BE2C (cell line): Measurements from ENCODE around the gene SPATA25.

Experiments
- DNase-seq: peaks from one replicate; pipeline ENCODE4 v3.0.0-alpha.2; 2020
- H3K27me3 ChIP-seq: fragments of 250-450 bp; sonication (Bioruptor Pico); 2 replicates; pipeline ENCODE4 v1.5.1; 2020; ENCODE audit warnings: mild to moderate bottlenecking
- H3K36me3 ChIP-seq: fragments of 250-450 bp; sonication (Bioruptor Pico); 2 replicates; pipeline ENCODE4 v1.5.1; 2020; ENCODE audit warnings: mild to moderate bottlenecking
- H3K4me1 ChIP-seq: fragments of 250-450 bp; sonication (Bioruptor Pico); 2 replicates; pipeline ENCODE4 v1.5.1; 2020
- H3K4me3 ChIP-seq: 2 replicates; pipeline ENCODE4 v1.5.1; 2011; ENCODE audit warnings: low read depth, low read length
- H3K9me3 ChIP-seq: fragments of 250-450 bp; sonication (Bioruptor Pico); 2 replicates; pipeline ENCODE4 v1.5.1; 2020
- CTCF ChIP-seq: IDR thresholded peaks from 2 replicates; pipeline ENCODE4 v1.5.1; 2012; ENCODE audit warnings: mild to moderate bottlenecking, low read depth, low read length

Gene SPATA25

GRCh38 chr20:45896641-45897161, 9.3 kb upstream of the SPATA25 start:
- no peak for DNase-seq
- H3K36me3 ChIP-seq = peaks cover 31% of the 10 kb centered on the region

GRCh38 chr20:45894797-45895196, 7.4 kb upstream of the SPATA25 start:
- peaks cover 26% of the 10 kb centered on the region for H3K36me3 ChIP-seq
- no peak for TF ChIP-seq CTCF
- H3K4me3 ChIP-seq = no peak overlapping the region
- DNase-seq = no peak
- H3K9me3 ChIP-seq = no peaks in the 10 kb centered on the region
- H3K27me3 ChIP-seq = no peaks in the 10 kb centered on the region
- no peaks in the 10 kb centered on the region for H3K4me1 ChIP-seq

More at GRCh38 chr20:45896641-45897161, 9.3 kb upstream of the SPATA25 start:
- Histone ChIP-seq H3K4me1 (no peaks in the 10 kb centered on the region), H3K9me3 (no peaks in the 10 kb centered on the region), H3K27me3 (no peaks in the 10 kb centered on the region), H3K4me3 (no peak overlapping the region)
- TF ChIP-seq CTCF = no peak

- Histone ChIP-seq H3K36me3 (peaks cover 28% of the 10 kb centered on the region), H3K4me1 (no peaks in the 10 kb centered on the region), H3K4me3 (no peak overlapping the region), H3K9me3 (no peaks in the 10 kb centered on the region), H3K27me3 (no peaks in the 10 kb centered on the region)
- no peak for DNase-seq
- no peak for TF ChIP-seq CTCF
Measured at GRCh38 chr20:45893831-45894230, 6.4 kb upstream of the SPATA25 start.

- H3K4me3 ChIP-seq = no peak overlapping the region
- DNase-seq = no peak
- no peaks in the 10 kb centered on the region for H3K4me1 ChIP-seq
- H3K27me3 ChIP-seq = no peaks in the 10 kb centered on the region
- no peak for TF ChIP-seq CTCF
- no peaks in the 10 kb centered on the region for H3K9me3 ChIP-seq
- H3K36me3 ChIP-seq = peaks cover 30% of the 10 kb centered on the region
Measured at GRCh38 chr20:45892828-45893500, 5.5 kb upstream of the SPATA25 start.

GRCh38 chr20:45892049-45892825, 4.8 kb upstream of the SPATA25 start:
- Histone ChIP-seq H3K4me1 (no peaks in the 10 kb centered on the region), H3K9me3 (no peaks in the 10 kb centered on the region), H3K36me3 (peaks cover 30% of the 10 kb centered on the region), H3K27me3 (no peaks in the 10 kb centered on the region), H3K4me3 (peak overlapping the region; percentile 83)
- no peak for DNase-seq
- no peak; the same call in 1 of the 2 replicates for TF ChIP-seq CTCF
